Measurements from ENCODE around the gene TBC1D1.

DNA sequence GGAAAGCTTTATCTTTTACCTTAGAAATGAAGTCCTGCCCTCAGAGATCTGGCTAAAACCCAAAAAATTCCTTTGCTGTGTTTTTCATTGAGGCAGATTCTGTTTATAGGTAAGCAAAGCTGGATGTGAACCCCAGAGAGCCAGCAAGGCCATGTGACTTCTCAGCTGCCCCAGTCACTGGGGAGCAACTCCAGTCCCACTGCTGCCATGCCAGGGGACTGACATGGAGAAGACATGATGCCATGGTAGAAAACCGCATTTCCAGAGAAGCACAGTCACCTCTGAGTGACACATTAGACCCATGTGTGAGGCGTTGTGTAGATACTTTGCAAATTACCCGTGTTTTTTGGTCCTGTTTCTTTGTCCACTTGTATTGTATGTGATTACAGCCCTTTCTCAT is 114.8 kb downstream of the TBC1D1 start:
- TF ChIP-seq, protein P1, sequence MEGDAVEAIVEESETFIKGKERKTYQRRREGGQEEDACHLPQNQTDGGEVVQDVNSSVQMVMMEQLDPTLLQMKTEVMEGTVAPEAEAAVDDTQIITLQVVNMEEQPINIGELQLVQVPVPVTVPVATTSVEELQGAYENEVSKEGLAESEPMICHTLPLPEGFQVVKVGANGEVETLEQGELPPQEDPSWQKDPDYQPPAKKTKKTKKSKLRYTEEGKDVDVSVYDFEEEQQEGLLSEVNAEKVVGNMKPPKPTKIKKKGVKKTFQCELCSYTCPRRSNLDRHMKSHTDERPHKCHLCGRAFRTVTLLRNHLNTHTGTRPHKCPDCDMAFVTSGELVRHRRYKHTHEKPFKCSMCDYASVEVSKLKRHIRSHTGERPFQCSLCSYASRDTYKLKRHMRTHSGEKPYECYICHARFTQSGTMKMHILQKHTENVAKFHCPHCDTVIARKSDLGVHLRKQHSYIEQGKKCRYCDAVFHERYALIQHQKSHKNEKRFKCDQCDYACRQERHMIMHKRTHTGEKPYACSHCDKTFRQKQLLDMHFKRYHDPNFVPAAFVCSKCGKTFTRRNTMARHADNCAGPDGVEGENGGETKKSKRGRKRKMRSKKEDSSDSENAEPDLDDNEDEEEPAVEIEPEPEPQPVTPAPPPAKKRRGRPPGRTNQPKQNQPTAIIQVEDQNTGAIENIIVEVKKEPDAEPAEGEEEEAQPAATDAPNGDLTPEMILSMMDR (IDR thresholded peaks at IDR 0.05; ENCODE audit: poor library complexity, severe bottlenecking) = no peak
- no peak for TF ChIP-seq POLR2AphosphoS5 (IDR thresholded peaks at IDR 0.05)
- TF ChIP-seq TAF1 (IDR thresholded peaks at IDR 0.05; ENCODE audit: low read depth) = no peak
- TF ChIP-seq MXI1 (conservative IDR thresholded peaks at IDR 0.05; ENCODE audit: poor library complexity, severe bottlenecking) = no peak

All from neural cell (in vitro differentiated cells).